ENCODE results near the gene ABLIM3. TPM values are rescaled to one million over a fixed set of nuclear protein-coding genes. Genes with fewer than 3 reads are reported as not detected.

Gene ABLIM3
- total and polyA plus RNA-seq, 2 of the 8 experiments (the other 6 are each of a cell fraction or from before 2014, with no cell fraction given): 0.36 to 0.56 TPM

- FAIRE-seq: no peak
- Histone ChIP-seq H3K79me1 (ENCODE audit: low read depth, low read length) (no peaks in the 10 kb centered on the region), H3K4me1 (replicated peaks in 1 of 4; ENCODE audit: control insufficient read depth in 3 of 4, insufficient read depth in 4 of 4, low read length in 3 of 4) (0 out of 7 replicates have a peak, but pooled peaks cover 0 to under 1% (median 0%) of the 10 kb centered on the region in 4 experiments), H3K4me3 (ENCODE audit: extremely low read depth in 1 of 4, insufficient read depth in 2 of 4, low read depth in 3 of 4, low read length in 4 of 4) (no peak overlapping the region), H3K56ac (replicated peaks; ENCODE audit: insufficient read length, low read depth, low read length) (no peak overlapping the region), H3K27me3 (replicated peaks in 1 of 4; ENCODE audit: control insufficient read depth in 3 of 4, extremely low read depth in 1 of 4, insufficient read depth in 3 of 4, low read length in 3 of 4) (peaks cover 0 to 1% (median 0%) of the 10 kb centered on the region in 4 experiments; a peak in 1 of 7 replicates), H3K4me2 (ENCODE audit: insufficient read depth in 1 of 2, low read depth in 2 of 2, low read length in 2 of 2) (no peak overlapping the region), H3K4ac (replicated peaks; ENCODE audit: insufficient read length, low read depth, low read length) (no peak overlapping the region), H3K23me2 (ENCODE audit: low read depth, low read length) (no peaks in the 10 kb centered on the region), H4K5ac (ENCODE audit: insufficient read length, low read depth, low read length) (no peak overlapping the region), H2BK5ac (ENCODE audit: low read depth, low read length) (no peak overlapping the region), H2BK12ac (ENCODE audit: low read depth, low read length) (no peak overlapping the region), H3K23ac (ENCODE audit: insufficient read length) (no peak overlapping the region), H3K9me3 (ENCODE audit: insufficient read depth in 2 of 2, low read depth in 1 of 2, low read length in 1 of 2) (no peaks in the 10 kb centered on the region), H4K20me1 (replicated peaks in 1 of 2; ENCODE audit: control insufficient read depth in 1 of 2, insufficient read depth in 2 of 2, low read length in 2 of 2) (no peaks in the 10 kb centered on the region), H4K8ac (ENCODE audit: extremely low read depth, insufficient read depth, low read length) (no peak overlapping the region), H4K91ac (replicated peaks; ENCODE audit: insufficient read length, low read length) (no peak overlapping the region), H3K18ac (ENCODE audit: extremely low read depth, low read length) (no peak overlapping the region), H2BK120ac (replicated peaks; ENCODE audit: low read depth, low read length) (no peak overlapping the region), H2AK5ac (ENCODE audit: low read depth, low read length) (no peak overlapping the region), H3K36me3 (ENCODE audit: control insufficient read depth in 2 of 4, insufficient read depth in 4 of 4, low read length in 3 of 4) (no peaks in the 10 kb centered on the region), H3K27ac (ENCODE audit: low read depth, low read length) (no peak overlapping the region), H3K9ac (replicated peaks in 1 of 4; ENCODE audit: extremely low read depth in 1 of 4, low read depth in 3 of 4, low read length in 3 of 4) (no peak overlapping the region), H2BK15ac (ENCODE audit: low read length) (no peak overlapping the region), H2BK20ac (ENCODE audit: low read length) (no peak overlapping the region), H3K79me2 (ENCODE audit: control insufficient read depth in 1 of 2, insufficient read depth in 2 of 2, low read length in 2 of 2) (no peaks in the 10 kb centered on the region), H2AFZ (ENCODE audit: low read length) (0 out of 2 replicates have a peak overlapping the region, but pooled peaks have one; percentile 12), H3K14ac (ENCODE audit: insufficient read length) (no peak overlapping the region)
- WGBS, 2 experiments (ENCODE audit: extremely low coverage in 1 of 2, insufficient coverage in 1 of 2, insufficient read length in 1 of 2, insufficient replicate concordance in 2 of 2, low coverage in 1 of 2, low lambda C conversion rate in 2 of 2, missing lambda C conversion rate in 1 of 2): 82% methylated on average over 6 of the region's 6 CpGs; no CpG with 5 or more reads in 1 of the 2 experiments
- TF ChIP-seq MAX (IDR thresholded peaks at IDR 0.05) (no peak), E2F6 (IDR thresholded peaks at IDR 0.05) (no peak), ATF3 (IDR thresholded peaks at IDR 0.05; ENCODE audit: insufficient read depth, low read depth, low read length) (no peak), CTBP2 (IDR thresholded peaks at IDR 0.05; ENCODE audit: borderline replicate concordance, insufficient read depth, insufficient read length, low read length) (no peak), CEBPB (IDR thresholded peaks at IDR 0.05; ENCODE audit: low read depth, low read length) (no peak), CBX8 (IDR thresholded peaks at IDR 0.05; ENCODE audit: borderline replicate concordance, low read depth, low read length) (no peak), TBP (IDR thresholded peaks at IDR 0.05; ENCODE audit: low read depth, low read length) (no peak), HDAC2 (IDR thresholded peaks at IDR 0.05; ENCODE audit: borderline replicate concordance in 1 of 2, low read depth in 2 of 2, low read length in 2 of 2) (no peak), TAF1 (IDR thresholded peaks at IDR 0.05; ENCODE audit: low read depth, low read length) (no peak), RFX5 (IDR thresholded peaks at IDR 0.05; ENCODE audit: borderline replicate concordance, low read depth, low read length) (no peak)
- DNase-seq (ENCODE audit: low read depth in 1 of 2, low spot score in 2 of 2): no peak
- ChIA-PET POLR2A (ENCODE audit: partially characterized antibody) (no interaction called here), CTCF (ENCODE audit: partially characterized antibody) (no interaction called here)
These were observed 31.6 kb downstream of the ABLIM3 start for GRCh38 chr5:149172709-149173505.
